ENCODE data around the gene NTM. TPM values are rescaled to one million over a fixed set of nuclear protein-coding genes. Genes with fewer than 3 reads are reported as not detected.

NTM gene
- total and polyA plus RNA-seq, 12 donors = 0.43 to 3.0 (median 1.3) TPM

- no peak for TF ChIP-seq CTCF (IDR thresholded peaks at IDR 0.05)
- intact Hi-C loops (cut with DNase I) = no loop called here
- WGBS, 2 donors = 82 to 83% methylated on average over 4 of the region's 4 CpGs
These were observed 484.0 kb downstream of the NTM start for GRCh38 chr11:131854391-131854790.

GRCh38 chr11:131855320-131855719, 484.9 kb downstream of the NTM start:
- intact Hi-C loops (cut with DNase I) = no loop called here
- Histone ChIP-seq H3K4me3 (no peak overlapping the region), H3K27me3 (peaks cover 0 to 41% (median 9%) of the 10 kb centered on the region in 7 donors), H3K9me3 (no peaks in the 10 kb centered on the region), H3K4me1 (no peaks in the 10 kb centered on the region), H3K36me3 (no peaks in the 10 kb centered on the region), H3K27ac (no peak overlapping the region)
- no peak for TF ChIP-seq CTCF (IDR thresholded peaks at IDR 0.05)
- no peak for DNase-seq
- no peak for ATAC-seq

More at GRCh38 chr11:131854391-131854790, 484.0 kb downstream of the NTM start:
- H3K4me3 ChIP-seq = no peak overlapping the region
- H3K27me3 ChIP-seq = peaks cover 0 to 38% (median 7%) of the 10 kb centered on the region in 7 donors
- no peak for DNase-seq
- H3K36me3 ChIP-seq = no peaks in the 10 kb centered on the region
- no peaks in the 10 kb centered on the region for H3K9me3 ChIP-seq
- no peak for ATAC-seq
- no peak overlapping the region for H3K27ac ChIP-seq
- H3K4me1 ChIP-seq = no peaks in the 10 kb centered on the region

- ATAC-seq (no peak), DNase-seq (no peak)
- H3K9me3 ChIP-seq = no peaks in the 10 kb centered on the region
- no peaks in the 10 kb centered on the region for H3K36me3 ChIP-seq
- no peak for TF ChIP-seq CTCF (IDR thresholded peaks at IDR 0.05)
- no peak overlapping the region for H3K4me3 ChIP-seq
- H3K27me3 ChIP-seq = peaks cover 0 to 34% (median 10%) of the 10 kb centered on the region in 7 donors
- no peaks in the 10 kb centered on the region for H3K4me1 ChIP-seq
- intact Hi-C loops (cut with DNase I) = no loop called here
- no peak overlapping the region for H3K27ac ChIP-seq
- 58 to 62% methylated on average over 5 of the region's 5 CpGs for WGBS, 2 donors
These were observed 486.8 kb downstream of the NTM start for GRCh38 chr11:131857246-131857645.

- Histone ChIP-seq H3K27me3 (peaks cover 0 to 36% (median 8%) of the 10 kb centered on the region in 7 donors), H3K9me3 (no peaks in the 10 kb centered on the region)
These were observed 488.1 kb downstream of the NTM start for GRCh38 chr11:131858505-131858904.

More at GRCh38 chr11:131858505-131858904, 488.1 kb downstream of the NTM start:
- intact Hi-C loops (cut with DNase I) = no loop called here
- no peak for TF ChIP-seq CTCF (IDR thresholded peaks at IDR 0.05)
- WGBS, 2 donors = 58 to 60% methylated on average over 11 of the region's 11 CpGs
- Histone ChIP-seq H3K27ac (no peak overlapping the region), H3K4me3 (no peak overlapping the region), H3K4me1 (no peaks in the 10 kb centered on the region), H3K36me3 (no peaks in the 10 kb centered on the region)
- no peak for DNase-seq
- ATAC-seq = no peak
